Stimulated activated CD4-positive, alpha-beta T cell treated with anti-CD3 and anti-CD28 coated beads, Interleukin-1b, Interleukin-23, amount 100 ng/mL, for 48 hours (primary cell): ENCODE measurements around the gene MAD1L1.
A peak's percentile ranks its signal among the peaks of the same experiment; 100 is the strongest.

Experiments
- DNase-seq: peaks from one replicate; pipeline ENCODE4 v3.0.0-alpha.2; 2020

The MAD1L1 gene

DNA sequence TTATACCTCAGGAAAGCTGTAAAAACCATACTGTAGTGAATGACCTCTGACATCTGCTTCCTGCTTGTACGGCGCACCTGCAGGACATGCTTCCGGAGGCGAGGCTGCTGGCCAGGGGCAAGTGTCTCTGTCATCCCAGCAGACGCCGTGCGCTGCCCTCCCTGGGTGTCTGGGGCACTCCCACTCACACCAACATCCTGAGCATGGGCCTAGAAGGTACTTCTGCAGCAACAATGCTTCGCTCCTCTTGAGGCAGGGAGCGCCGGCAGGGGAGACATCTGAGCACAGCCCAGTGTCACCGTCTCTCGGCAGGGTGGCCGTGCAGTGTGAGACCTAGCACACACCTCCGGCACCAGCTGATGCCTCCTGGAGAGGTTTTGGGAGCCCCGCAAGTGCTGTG, 269.2 kb downstream of the MAD1L1 start:
- no peak for DNase-seq

DNA sequence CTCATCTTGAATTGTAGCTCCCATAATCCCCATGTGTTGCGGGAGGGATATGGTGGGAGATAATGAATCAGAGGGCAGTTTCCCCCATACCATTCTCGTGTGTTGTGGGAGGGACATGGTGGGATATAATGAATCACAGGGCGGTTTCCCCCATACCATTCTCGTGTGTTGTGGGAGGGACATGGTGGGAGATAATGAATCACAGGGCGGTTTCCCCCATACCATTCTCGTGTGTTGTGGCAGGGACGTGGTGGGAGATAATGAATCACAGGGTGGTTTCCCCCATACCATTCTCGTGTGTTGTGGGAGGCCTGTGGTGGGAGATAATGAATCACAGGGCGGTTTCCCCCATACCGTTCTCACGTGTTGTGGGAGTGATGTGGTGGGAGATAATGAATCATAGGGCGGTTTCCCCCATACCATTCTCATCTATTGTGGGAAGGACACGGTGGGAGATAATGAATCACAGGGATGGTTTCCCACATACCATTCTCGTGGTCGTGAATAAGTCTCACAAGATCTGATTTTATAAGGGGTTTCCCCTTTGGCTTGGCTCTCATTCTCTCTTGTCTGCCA, 271.0 kb downstream of the MAD1L1 start:
- peak; percentile 80 for DNase-seq

DNA sequence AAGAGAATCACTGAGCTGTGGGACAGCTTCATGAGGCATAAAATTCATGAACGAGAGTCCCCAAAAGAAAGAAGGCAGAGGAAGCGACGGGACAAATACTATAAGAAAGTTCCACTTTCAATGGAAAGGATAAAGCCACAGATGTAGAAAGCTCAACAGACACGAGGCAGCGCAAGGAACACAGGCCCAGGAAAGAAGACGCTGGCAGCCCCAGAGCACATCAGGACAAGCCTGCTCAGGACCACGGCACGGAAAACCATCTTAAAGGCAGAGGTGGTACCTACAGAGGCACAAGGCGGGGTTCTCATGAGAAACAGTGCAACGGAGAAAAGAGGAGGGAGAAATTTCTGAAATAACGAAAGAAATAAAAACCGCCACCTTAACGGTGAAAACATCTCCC, 273.4 kb downstream of the MAD1L1 start:
- DNase-seq = no peak

DNA sequence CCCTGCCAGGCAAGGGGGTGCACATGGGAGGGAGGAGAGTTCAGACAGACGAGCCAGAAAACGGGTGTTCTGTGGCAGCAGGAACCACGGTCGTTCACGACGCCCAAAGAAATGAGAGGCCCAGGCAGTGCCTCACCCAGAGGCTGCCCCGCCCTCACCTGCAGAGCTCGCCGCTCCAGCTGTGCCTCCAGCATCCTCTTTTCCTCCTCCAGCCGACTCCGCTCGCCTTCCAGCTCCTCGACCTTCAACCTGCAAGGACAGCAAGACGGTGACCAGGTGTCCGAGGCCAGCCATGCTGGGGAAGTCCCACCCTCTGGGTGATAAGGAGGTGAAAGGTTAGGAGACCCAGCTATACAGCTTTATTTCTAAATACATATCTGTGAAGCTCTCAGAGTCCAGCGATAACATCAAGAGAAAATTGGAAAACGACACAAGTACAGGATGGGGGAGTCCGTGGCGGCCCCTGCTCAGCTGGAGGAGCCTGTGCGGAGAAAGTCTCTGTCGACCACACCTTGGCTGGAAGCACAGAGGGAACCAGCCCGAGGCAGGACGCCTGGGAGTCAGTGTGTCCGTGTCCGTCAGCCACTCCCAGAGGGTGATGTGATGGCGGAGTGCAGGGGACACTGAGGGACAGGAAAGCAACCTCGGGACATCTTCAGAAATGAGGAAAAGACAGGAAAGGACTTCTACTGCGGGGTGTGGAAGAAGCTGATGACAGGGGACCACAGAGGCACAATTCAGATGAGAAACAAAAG, 275.1 kb downstream of the MAD1L1 start:
- DNase-seq = no peak

DNA sequence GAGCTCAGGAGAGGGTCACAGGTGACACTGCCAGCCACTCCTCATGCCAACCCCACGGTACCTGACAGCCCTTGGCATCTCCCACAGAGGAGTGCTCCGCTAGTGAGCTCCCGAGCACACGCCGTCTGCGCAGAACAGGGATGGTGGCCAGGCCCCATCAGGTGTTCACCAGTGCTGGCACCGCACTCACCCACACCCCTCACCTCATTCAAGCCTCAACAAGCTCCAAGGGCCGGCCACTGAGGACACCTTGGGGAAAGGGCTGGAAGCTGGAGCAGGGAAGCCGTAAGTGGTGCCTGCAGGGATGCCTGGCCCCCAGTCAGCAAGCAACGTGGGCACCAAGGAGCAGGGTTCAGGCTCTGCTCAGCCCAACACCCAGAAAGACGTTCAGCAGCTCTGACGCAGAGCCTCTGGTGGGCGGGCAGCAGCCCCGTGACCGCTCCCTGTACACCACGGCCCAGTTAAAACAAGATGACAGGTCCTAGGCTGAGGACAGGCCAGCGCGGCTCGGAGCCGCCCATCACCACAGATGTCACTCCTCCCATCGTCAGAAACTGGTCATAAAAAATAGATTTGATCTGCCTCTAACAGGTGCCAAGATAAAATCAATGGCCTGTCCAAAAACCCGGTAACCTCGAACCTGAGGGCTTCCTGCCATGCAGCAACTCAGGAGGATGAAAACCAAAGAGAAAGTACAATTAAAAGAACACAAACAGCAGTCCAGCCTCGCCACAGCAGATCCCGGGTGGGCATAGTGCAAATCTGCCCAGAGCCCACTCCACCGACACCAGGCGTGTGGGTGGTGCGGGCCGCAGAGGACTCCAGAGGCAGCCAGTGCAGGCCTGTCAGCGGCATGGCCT, 275.9 kb downstream of the MAD1L1 start:
- no peak for DNase-seq

DNA sequence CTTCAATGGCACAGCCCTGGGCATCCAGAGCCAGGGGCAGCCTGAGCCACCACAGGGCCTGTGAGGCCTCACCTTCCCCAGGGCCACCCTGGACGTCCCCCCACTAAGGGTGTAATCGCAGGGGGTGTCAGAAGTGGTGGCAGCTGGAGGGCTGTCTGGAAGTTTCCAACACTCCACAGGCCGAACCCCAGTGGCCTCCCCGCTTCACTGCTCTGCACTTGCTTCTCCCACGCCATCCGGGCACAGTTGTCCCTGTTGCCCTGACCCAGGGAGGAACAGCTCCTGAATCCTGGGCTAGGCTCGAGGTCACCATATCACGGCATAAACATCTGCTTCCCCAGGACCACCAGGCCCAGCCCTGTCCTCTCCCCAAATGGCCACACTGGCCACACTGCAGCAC, 276.6 kb downstream of the MAD1L1 start:
- DNase-seq = no peak

DNA sequence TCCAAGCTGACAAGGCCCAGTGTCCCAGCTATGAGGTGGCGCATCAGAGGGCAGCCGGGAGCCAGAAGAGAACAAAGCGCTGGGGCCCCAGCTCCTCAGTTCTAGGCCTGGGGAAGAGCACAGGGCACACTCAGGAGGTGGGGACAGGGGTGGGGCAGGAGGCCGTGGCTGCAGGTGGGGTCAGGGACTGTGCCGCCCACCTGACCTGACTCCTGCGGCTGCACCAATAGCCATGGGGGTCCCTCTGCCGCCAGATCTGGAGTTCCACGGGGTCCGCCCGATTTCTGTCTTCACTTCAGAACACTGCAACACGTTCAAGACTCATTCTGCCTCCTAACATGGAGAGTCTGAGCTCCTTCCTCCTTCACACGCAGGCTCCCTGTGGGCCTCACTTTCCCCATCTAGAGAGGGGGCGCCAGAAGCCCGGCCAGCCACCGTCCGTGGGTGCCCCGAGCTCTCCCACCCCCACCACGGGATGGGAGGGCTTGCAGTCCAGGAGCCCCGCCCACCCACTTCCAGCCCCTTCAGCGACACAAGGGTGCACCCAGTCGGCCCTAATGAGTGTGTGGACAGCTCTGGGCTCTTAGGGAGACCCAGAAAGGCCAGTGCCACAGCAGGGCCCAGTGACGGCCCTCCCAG, 278.3 kb downstream of the MAD1L1 start:
- DNase-seq = no peak

DNA sequence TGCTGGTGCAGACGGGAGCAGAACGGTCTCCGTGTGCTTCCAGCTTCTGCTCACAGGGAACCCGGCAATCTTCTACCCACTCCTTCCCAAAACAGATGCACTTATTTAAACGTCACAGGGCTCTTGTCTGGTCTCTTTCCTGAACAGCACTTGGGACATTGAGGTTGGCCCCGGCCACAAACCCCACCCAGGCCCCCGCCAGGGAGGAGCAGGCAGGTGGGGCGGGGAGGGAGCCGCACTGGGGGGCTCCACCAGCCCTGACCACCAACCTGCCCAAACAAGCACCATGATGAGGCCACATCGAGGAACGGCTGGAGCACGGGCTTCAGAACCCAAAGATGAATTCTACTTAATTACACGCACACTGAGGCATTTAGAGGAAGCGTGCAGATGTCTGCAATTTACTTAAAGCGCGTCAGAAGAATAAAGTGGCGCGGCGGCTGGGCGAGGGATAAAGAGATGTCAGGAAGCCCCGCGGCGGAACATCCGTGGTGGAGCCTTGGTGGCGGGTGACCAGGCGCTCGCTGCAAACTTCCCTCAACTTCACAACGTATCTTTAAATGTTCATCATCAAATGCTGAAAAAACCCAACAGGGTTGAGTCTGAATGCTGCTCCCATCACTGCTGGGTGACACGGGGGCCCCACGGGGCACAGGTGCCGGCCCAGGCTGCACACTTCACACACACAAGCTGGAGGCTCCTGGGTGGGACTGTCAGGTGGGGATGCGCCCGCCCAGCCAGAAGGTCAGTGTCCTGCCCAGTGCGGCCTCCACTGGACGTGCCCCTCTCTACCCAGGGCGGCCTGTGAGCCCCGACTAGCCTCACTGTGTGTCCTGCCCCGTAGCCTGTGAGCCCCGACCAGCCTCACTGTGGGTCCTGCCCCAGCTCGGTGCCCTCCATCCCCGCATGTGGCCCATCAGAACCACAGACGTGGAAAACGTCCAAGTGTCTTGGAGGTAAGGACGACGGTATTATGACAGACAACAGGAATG, 279.2 kb downstream of the MAD1L1 start:
- no peak for DNase-seq

DNA sequence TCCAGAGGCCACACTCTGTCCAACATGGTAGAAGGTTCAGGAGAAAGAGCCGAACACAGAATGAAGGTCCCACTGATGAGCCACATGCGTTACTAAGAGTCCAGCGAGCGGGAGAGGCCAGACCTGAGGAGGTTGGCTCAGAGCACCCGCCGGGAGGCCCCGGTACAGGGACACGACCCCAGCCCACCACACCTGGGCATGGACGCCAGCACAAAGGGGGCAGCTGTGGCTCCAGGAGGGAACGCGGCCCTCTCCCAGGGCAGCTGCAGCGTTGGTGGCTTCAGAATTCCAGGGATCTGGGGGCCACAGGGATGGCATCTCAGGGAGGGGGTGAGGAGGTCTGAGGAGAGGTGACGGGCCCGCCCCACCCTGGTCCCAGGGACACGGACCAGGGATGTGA, 280.0 kb downstream of the MAD1L1 start:
- no peak for DNase-seq

DNA sequence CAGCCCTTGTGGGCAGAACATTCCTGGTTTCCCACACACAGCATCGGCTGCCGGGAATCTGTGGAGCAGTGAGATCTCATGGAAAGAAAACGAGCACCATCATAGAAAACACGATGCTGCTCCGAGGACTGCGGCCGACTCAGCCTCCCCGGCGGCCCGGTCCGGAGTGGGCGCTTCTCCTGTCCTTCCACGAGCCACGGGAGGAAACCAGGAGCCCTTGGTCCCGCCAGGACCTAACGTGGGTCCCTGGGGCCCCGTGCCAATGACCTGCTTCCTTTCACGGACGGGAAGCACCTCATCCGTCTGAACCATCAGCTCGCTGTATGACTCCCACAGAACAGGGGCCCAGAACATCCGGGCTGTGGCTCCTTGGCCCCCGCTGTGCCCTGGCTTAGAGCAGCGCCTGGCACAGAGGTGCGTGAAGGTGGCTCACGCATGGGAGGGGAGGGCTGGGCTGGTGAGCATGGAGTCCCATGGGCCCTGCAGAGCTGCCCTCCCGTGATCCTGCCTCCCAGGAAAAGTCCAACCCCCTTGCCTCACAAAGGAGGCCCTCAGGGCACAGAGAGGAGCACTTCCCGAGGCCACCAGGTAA, 280.5 kb downstream of the MAD1L1 start:
- no peak for DNase-seq

DNA sequence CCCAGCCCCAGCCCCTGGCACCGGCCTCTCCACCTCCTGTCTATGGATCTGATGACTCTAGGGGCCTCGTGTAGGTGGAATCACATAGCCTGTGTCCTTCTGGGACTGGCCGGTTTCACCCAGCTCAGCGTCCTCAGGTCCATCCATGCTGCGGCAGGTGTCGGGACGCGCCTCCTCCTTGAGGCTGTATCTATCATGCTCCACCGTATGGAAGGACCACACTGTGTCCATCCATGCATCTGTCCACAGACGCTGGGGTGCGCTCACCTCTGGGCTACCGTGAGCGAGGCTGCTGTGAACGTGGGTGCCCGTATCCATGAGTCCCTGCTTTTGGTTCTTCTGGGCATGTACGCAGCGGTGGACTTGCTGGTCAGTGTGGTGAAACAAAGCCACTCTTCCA, 281.1 kb downstream of the MAD1L1 start:
- no peak for DNase-seq

DNA sequence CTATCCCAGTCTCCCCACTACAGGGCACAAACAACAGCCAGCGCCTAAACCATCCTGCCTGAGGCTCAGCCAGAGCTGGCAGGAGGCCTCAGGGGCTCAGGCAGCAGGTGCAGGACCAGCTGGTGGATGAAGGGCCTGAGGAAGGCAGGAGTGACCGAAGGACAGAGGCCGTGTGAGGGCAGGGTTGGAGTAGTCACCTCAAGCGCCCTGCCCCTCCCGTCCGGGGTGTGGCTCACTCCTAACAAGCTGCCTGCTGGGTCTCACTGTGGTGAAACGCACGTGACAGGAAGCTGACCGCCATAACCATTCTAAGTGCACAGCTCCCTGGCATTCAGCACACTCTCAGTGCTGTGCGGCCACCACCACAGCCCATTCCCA, 281.6 kb downstream of the MAD1L1 start:
- DNase-seq = no peak

DNA sequence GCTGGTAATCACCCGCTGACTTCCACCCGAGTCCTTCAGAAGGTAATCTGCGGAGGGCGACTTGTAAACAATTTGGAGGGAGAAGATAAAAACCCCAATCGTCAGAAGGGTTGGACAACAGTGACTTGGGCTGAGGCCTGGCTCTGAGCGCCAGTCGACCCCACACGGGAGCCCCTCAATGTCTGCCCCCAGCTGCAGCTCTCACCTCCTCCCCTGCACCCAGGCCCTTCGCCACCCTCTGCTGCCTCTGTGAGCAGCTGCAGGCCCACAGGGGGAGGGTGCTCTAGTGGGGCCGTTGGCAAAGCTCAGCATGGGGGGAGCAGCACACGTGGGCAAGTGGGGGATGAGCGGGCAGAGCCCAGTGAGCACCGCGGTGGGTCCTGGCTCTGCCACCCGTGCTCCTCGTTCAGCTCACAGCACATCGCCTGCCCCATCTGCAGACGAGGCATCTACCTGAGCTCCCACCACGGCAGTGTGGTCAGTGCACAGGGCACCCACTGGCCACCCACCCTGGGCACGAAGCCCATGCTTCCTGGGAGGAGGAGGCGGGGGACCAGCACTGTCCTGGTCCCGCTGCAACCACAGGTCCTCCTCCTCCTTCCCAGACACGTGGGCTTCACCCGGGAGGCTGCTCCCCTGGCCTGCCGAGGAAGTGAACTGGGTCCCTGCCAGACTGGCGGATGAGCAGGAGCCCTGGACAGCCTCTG, 282.1 kb downstream of the MAD1L1 start:
- no peak for DNase-seq

DNA sequence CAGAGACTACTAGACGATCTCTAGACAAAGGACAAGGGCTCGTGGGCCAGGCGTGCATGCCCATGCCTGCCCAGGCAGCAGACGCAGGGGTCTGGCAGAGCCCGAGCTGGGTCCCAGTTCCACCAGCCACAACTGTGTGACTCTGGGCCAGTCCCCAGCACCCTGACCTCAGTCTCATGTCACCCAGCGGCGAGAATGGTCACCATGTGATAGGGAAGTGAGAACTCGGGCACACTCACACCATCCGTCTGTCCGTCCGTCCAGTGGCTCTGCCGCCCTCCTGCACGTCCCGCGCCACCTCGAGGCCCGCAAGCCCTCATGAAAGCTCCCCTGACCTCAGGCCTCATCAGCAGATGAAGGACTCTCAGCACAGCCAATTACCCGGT, 282.7 kb downstream of the MAD1L1 start:
- DNase-seq = no peak

DNA sequence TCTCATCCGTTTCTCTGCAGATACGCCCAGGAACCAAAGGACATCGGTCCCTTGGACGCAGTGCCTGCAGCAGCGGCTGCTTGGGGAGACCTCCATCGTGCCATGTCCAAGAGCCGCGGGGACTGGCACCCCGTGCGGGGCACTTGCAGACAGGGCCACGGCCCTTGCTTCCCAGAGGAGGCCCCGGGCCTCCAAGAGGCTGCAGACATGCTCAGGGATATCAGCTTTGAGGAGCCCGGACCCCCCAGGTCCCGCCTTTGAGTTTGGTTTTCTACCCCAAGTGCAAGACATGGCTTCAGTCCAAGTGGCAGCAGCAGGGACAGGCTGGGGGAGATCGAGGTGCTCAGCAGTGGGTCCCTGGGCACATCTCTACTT, 283.1 kb downstream of the MAD1L1 start:
- DNase-seq = no peak

DNA sequence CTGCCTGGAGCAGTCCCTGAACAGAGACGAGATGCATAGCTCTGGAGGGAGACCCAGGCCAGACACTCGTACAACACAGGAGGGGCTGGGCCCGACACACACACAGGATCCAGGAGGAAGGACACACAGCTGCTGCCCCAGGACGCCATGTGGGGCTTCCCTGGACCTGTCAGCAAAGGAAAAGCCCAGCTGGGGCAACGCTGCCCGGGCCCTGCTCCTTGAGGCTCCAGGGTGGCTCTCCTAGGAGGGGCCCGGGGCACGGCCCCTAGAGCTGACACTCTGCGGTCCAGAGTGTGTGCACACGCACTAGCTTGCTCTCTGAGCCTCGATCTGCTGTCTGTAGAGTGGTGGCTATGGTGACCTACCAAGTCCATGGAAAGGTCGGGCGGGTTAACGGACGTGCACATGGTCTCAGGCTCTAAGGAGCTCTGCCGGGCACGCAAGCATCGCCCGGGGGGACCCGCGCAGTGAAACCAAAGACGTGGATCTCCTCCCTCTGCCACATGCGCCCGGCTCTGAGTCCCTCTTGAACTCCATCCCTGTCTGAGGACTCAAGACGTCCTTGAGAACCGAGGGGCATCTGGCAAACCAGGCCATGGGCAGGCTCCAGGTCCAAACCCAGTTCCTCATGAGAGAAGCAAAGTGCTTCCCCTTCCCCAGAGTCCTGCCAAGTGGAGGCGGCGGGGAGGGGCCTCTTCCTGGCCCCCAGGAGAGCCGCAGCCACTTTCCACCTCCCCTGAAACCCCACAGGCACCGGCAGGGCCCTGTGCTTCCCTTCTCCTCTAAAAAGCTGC, 283.7 kb downstream of the MAD1L1 start:
- no peak for DNase-seq

DNA sequence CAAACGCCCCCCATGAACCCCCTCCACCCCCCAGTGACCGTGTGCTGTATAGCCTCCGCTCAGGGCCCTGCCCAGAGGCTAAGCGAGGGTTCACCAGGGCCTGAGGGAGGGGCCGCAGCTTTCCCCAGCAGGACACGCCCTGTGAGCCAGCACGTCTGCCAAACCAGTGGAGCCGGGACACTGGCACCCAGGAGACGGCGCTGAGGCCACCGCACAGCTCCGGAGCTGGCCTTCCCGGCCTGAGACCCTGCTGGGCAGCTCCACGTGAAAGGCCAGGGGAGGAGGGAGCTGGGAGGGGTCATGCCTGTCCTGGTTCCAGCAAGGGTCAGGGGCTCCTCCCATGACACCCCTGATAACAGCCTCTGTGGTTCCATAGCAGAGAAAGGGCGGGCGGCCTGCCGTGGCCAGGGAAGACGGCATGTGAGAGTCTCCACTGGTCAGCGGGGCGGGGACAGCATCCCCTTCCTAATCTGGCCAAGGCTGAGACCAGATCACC, 284.4 kb downstream of the MAD1L1 start:
- DNase-seq = no peak

DNA sequence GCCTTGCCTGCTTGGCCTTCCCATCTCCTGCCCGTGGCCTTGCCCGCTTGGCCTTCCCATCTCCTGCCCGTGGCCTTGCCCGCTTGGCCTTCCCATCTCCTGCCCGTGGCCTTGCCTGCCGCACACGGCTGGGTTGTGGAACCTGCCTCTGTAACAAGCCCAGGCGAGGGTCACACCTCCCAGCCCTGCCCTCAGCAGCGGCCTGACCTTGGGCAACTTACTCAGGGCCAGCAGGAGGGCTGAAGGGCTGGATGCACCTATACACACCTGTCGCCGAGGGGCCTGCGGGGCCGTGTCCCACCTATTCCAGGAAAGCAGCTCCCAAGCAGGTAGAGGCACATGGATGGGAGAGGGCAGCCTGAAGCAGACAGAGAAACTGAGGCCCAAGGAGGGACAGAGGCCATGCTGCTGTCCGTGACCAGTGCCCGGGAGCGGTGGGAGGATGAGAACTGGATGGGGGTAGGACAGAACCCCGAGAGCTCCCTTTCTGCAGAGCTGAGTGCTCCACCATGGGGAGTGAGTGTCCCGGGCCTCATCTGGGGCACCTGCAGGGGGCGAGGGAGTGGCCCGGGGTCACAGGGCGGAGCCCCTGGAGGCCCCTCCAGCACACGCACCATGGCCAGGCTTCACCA, 285.0 kb downstream of the MAD1L1 start:
- DNase-seq = no peak

DNA sequence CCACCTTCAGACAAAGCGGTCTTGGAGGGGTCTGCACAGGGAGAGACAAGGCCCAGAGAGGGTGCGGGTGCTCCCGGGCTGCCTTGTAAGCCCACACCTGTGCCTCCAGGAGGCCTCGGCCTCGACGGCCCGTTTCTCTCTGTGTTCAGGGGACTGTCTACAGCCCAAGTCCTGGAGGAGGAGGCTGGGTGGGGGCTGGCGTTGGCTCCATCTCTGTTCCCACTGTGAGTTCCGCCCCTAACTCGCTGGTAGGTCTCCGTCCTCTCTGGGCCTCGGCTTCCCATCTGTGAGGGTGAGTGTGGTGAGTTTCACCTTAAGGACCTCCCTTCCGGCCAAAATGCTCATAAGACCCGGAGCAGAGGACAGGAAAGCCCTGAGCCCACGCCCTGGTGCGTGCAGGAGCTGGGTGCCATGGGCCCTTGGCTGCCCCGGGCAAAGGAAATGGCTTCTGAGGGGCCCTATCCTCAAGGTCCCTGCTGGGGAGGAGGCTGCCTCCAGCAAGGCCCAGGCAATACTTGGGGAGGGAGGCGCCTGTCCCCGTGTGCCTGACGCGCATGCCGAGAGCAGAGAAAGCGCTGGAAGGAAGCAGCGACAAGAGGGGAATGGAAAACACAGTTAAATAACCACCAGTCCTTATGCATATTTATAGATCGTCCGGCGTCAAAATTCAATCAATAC, 285.8 kb downstream of the MAD1L1 start:
- DNase-seq = no peak
